H9 (cell line): Measurements from ENCODE around the gene CIDEC. TPM values are rescaled to one million over a fixed set of nuclear protein-coding genes. Genes with fewer than 3 reads are reported as not detected.
"Not testable (repeated sequence)": the region's sequence is repeated elsewhere in the genome, so short reads cannot be mapped to it uniquely, and the experiment has no call there.

Experiments
- DNase-seq: peaks from one replicate; pipeline ENCODE4 v3.0.0-alpha.2; 2017
- H2AFZ ChIP-seq: one replicate; pipeline ENCODE4 v1.6.1; 2013; ENCODE audit warnings: mild to moderate bottlenecking, low read length, control low read depth, moderate library complexity
- H2AK5ac ChIP-seq: 2 replicates; pipeline ENCODE4 v1.6.1; 2013; ENCODE audit warnings: low read length, control low read depth, mixed read lengths; ENCODE audit not compliant: insufficient read length
- H2BK120ac ChIP-seq: one replicate; pipeline ENCODE4 v1.6.1; 2013; ENCODE audit warnings: low read depth, mild to moderate bottlenecking, low read length, control low read depth, inconsistent platforms; ENCODE audit not compliant: poor library complexity, severe bottlenecking
- H2BK12ac ChIP-seq: 2 replicates; pipeline ENCODE4 v1.6.1; 2013; ENCODE audit warnings: low read length, control low read depth, mixed read lengths, low read depth; ENCODE audit not compliant: insufficient read length
- H2BK15ac ChIP-seq: 2 replicates; pipeline ENCODE4 v1.6.1; 2013; ENCODE audit warnings: low read depth, low read length, control low read depth
- H2BK20ac ChIP-seq: one replicate; pipeline ENCODE4 v1.6.1; 2013; ENCODE audit warnings: low read depth, mild to moderate bottlenecking, low read length, control low read depth, inconsistent platforms; ENCODE audit not compliant: poor library complexity, severe bottlenecking
- H2BK5ac ChIP-seq: 2 replicates; pipeline ENCODE4 v1.6.1; 2013; ENCODE audit warnings: low read length, control low read depth, mixed read lengths; ENCODE audit not compliant: insufficient read length
- H3K14ac ChIP-seq: 2 replicates; pipeline ENCODE4 v1.6.1; 2013; ENCODE audit warnings: low read length, control low read depth; ENCODE audit not compliant: insufficient read depth
- H3K18ac ChIP-seq: 2 replicates; pipeline ENCODE4 v1.6.1; 2013; ENCODE audit warnings: low read depth, mild to moderate bottlenecking, mixed read lengths, low read length, control low read depth; ENCODE audit not compliant: insufficient read length
- H3K23ac ChIP-seq: 2 replicates; pipeline ENCODE4 v1.6.1; 2013; ENCODE audit warnings: low read length, control low read depth, mixed read lengths, low read depth; ENCODE audit not compliant: insufficient read length
- H3K23me2 ChIP-seq: 2 replicates; pipeline ENCODE4 v1.6.1; 2013; ENCODE audit warnings: low read depth, mild to moderate bottlenecking, mixed read lengths, low read length, control low read depth; ENCODE audit not compliant: insufficient read length, poor library complexity, severe bottlenecking
- H3K27ac ChIP-seq: 2 replicates; pipeline ENCODE4 v1.5.1; 2013; ENCODE audit warnings: low read length, control low read depth, mixed read lengths, low read depth; ENCODE audit not compliant: insufficient read length
- H3K27me3 ChIP-seq: 2 replicates; pipeline ENCODE4 v1.6.1; 2013; ENCODE audit warnings: low read length, control low read depth, inconsistent platforms; ENCODE audit not compliant: insufficient read depth
- H3K4ac ChIP-seq: 2 replicates; pipeline ENCODE4 v1.6.1; 2013; ENCODE audit warnings: low read depth, mild to moderate bottlenecking, control low read depth, inconsistent platforms, low read length, moderate library complexity
- H3K4me1 ChIP-seq: 2 replicates; pipeline ENCODE4 v1.6.1; 2013; ENCODE audit warnings: low read length, control low read depth, inconsistent platforms; ENCODE audit not compliant: insufficient read depth
- H3K4me2 ChIP-seq: 2 replicates; pipeline ENCODE4 v1.6.1; 2013; ENCODE audit warnings: low read length, control low read depth, mixed read lengths; ENCODE audit not compliant: insufficient read length, insufficient read depth
- H3K56ac ChIP-seq: 2 replicates; pipeline ENCODE4 v1.6.1; 2013; ENCODE audit warnings: low read depth, mild to moderate bottlenecking, mixed read lengths, low read length, control low read depth; ENCODE audit not compliant: insufficient read length
- H3K79me1 ChIP-seq: 2 replicates; pipeline ENCODE4 v1.6.1; 2013; ENCODE audit warnings: low read depth, mild to moderate bottlenecking, moderate library complexity, low read length, control low read depth, inconsistent platforms; ENCODE audit not compliant: insufficient read depth, poor library complexity, severe bottlenecking
- H3K79me2 ChIP-seq: 2 replicates; pipeline ENCODE4 v1.6.1; 2013; ENCODE audit warnings: low read length, control low read depth, inconsistent platforms; ENCODE audit not compliant: insufficient read depth
- H3K9ac ChIP-seq: 2 replicates; pipeline ENCODE4 v1.6.1; 2013; ENCODE audit warnings: low read length, control low read depth, mixed read lengths; ENCODE audit not compliant: insufficient read length; ENCODE audit errors: extremely low read depth
- H3K9me3 ChIP-seq: one replicate; pipeline ENCODE4 v1.6.1; 2013; ENCODE audit warnings: low read depth, low read length, inconsistent platforms; ENCODE audit not compliant: control insufficient read depth
- H3T11ph ChIP-seq: one replicate; pipeline ENCODE4 v1.6.1; 2013; ENCODE audit warnings: mild to moderate bottlenecking, low read length, control low read depth, inconsistent platforms
- H4K20me1 ChIP-seq: one replicate; pipeline ENCODE4 v1.6.1; 2013; ENCODE audit not compliant: control insufficient read depth, insufficient read length, insufficient read depth
- H4K5ac ChIP-seq: 2 replicates; pipeline ENCODE4 v1.6.1; 2013; ENCODE audit warnings: low read depth, mild to moderate bottlenecking, mixed read lengths, low read length, control low read depth; ENCODE audit not compliant: insufficient read length
- H4K8ac ChIP-seq: replicated peaks from 2 replicates; pipeline ENCODE4 v1.6.1; 2013; ENCODE audit warnings: low read length, control low read depth, mixed read lengths, low read depth; ENCODE audit not compliant: insufficient read length
- H4K91ac ChIP-seq: 2 replicates; pipeline ENCODE4 v1.6.1; 2013; ENCODE audit warnings: low read depth, mild to moderate bottlenecking, moderate library complexity, mixed read lengths, low read length, control low read depth; ENCODE audit not compliant: insufficient read length
- H3K27ac Mint-ChIP-seq, 3 experiments: 2 replicates in 2 of 3; 3 replicates in 1 of 3; pipeline ENCODE4 v1.8.0; 2020 to 2021; ENCODE audit warnings: mixed read lengths in 3 of 3, mild to moderate bottlenecking in 1 of 3, moderate library complexity in 1 of 3
- H3K27me3 Mint-ChIP-seq: 2 replicates; pipeline ENCODE4 v1.8.0; 2021; ENCODE audit warnings: low read depth, mild to moderate bottlenecking, moderate library complexity, mixed read lengths
- H3K36me3 Mint-ChIP-seq, 3 experiments: 2 replicates in 2 of 3; 3 replicates in 1 of 3; pipeline ENCODE4 v1.8.0; 2020 to 2021; ENCODE audit warnings: low read depth in 3 of 3, mixed read lengths in 3 of 3; ENCODE audit not compliant: insufficient read depth in 1 of 3
- H3K4me1 Mint-ChIP-seq, 2 experiments: 2 replicates each; pipeline ENCODE4 v1.8.0; 2020; ENCODE audit warnings: mixed read lengths in 2 of 2
- H3K4me3 Mint-ChIP-seq, 2 experiments: 2 replicates in 1 of 2; 3 replicates in 1 of 2; pipeline ENCODE4 v1.8.0; 2020 to 2021; ENCODE audit warnings: mild to moderate bottlenecking in 2 of 2, mixed read lengths in 2 of 2, moderate library complexity in 1 of 2
- H3K9me3 Mint-ChIP-seq, 2 experiments: 2 replicates in 1 of 2; 3 replicates in 1 of 2; pipeline ENCODE4 v1.8.0; 2020; ENCODE audit warnings: mild to moderate bottlenecking in 2 of 2, mixed read lengths in 2 of 2, moderate library complexity in 1 of 2
- WGBS: extraction: QIAGEN DNeasy Blood & Tissue Kit; methylation state at CpG from one replicate; pipeline ENCODE4 v1.1.7; 2013; ENCODE audit warnings: missing lambda C conversion rate, low lambda C conversion rate, mixed read lengths; ENCODE audit not compliant: insufficient read length; ENCODE audit errors: extremely low coverage; 5-methylcytosine and 5-hydroxymethylcytosine counted together
- total RNA-seq: library from RNA; stranded (reverse); gene quantifications from 2 replicates; pipeline ENCODE4 v1.2.1, GENCODE V29; 2021
- TF ChIP-seq, protein P1 (sequence below): fragments of 200-600 bp; sonication (generic); conservative IDR thresholded peaks from 3 replicates; pipeline ENCODE4 v1.8.0; 2021; ENCODE audit warnings: antibody characterized with exemption, mild to moderate bottlenecking

CIDEC gene
- total RNA-seq, 1 experiment from 2014 or later: not detected

- no peak overlapping the region for H2AK5ac ChIP-seq
- no peak overlapping the region for H3K23ac ChIP-seq
- Mint-ChIP-seq H3K4me1 (peaks cover 3 to 5% of the 10 kb centered on the region in 2 experiments; a peak in 2 of 4 replicates), H3K27ac (no peak overlapping the region), H3K4me3 (no peak overlapping the region), H3K36me3 (no peaks in the 10 kb centered on the region), H3K27me3 (no peaks in the 10 kb centered on the region; the same call in none of the 2 replicates), H3K9me3 (no peaks in the 10 kb centered on the region)
- no peak overlapping the region for H2BK15ac ChIP-seq
- DNase-seq: no peak
- no peak overlapping the region; the same call in 1 of the 2 replicates for H3K14ac ChIP-seq
- H3T11ph ChIP-seq: no peak overlapping the region
- H4K8ac ChIP-seq: no peak overlapping the region
- no peak overlapping the region for H2BK20ac ChIP-seq
- no peaks in the 10 kb centered on the region for H3K9me3 ChIP-seq
- no peak overlapping the region for H2BK5ac ChIP-seq
- no CpG with 5 or more reads among the region's 12 CpGs for WGBS
- H4K5ac ChIP-seq: no peak overlapping the region
- no peak overlapping the region for H3K9ac ChIP-seq
- no peaks in the 10 kb centered on the region for H3K4me1 ChIP-seq
- no peak overlapping the region for H2BK12ac ChIP-seq
- no peak overlapping the region for H4K91ac ChIP-seq
- no peaks in the 10 kb centered on the region for H3K79me1 ChIP-seq
- no peaks in the 10 kb centered on the region for H4K20me1 ChIP-seq
- no peaks in the 10 kb centered on the region for H3K27me3 ChIP-seq
- no peaks in the 10 kb centered on the region for H3K79me2 ChIP-seq
- no peak overlapping the region for H2AFZ ChIP-seq
- no peak overlapping the region for H3K4me2 ChIP-seq
- H3K23me2 ChIP-seq: no peaks in the 10 kb centered on the region
- no peak overlapping the region for H3K18ac ChIP-seq
- H3K56ac ChIP-seq: no peak overlapping the region
- H3K4ac ChIP-seq: no peak overlapping the region
- no peak overlapping the region for H2BK120ac ChIP-seq
- TF ChIP-seq, protein P1, sequence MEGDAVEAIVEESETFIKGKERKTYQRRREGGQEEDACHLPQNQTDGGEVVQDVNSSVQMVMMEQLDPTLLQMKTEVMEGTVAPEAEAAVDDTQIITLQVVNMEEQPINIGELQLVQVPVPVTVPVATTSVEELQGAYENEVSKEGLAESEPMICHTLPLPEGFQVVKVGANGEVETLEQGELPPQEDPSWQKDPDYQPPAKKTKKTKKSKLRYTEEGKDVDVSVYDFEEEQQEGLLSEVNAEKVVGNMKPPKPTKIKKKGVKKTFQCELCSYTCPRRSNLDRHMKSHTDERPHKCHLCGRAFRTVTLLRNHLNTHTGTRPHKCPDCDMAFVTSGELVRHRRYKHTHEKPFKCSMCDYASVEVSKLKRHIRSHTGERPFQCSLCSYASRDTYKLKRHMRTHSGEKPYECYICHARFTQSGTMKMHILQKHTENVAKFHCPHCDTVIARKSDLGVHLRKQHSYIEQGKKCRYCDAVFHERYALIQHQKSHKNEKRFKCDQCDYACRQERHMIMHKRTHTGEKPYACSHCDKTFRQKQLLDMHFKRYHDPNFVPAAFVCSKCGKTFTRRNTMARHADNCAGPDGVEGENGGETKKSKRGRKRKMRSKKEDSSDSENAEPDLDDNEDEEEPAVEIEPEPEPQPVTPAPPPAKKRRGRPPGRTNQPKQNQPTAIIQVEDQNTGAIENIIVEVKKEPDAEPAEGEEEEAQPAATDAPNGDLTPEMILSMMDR: no peak
- H3K27ac ChIP-seq: no peak overlapping the region
Observed at GRCh38 chr3:9876991-9877390, 3.1 kb downstream of the CIDEC start.

DNA sequence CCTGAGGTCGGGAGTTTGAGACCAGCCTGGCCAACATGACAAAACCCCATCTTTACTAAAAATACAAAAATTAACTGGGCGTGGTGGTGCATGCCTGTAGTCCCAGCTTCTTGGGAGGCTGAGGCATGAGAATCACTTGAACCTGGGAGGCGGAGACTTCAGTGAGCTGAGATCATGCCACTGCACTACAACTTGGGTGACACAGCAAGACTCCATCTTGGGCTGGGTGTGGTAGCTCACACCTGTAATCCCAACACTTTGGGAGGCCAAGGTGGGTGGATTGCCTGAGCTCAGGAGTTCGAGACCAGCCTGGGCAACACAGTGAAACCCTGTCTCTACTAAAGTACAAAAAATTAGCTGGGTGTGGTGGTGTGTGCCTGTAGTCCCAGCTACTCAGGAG lies 3.8 kb downstream of the CIDEC start:
- H2BK5ac ChIP-seq, H3K27me3 Mint-ChIP-seq: not testable (repeated sequence)

More for the DNA sequence above, 3.8 kb downstream of the CIDEC start:
- not testable (repeated sequence) for H3K27me3 ChIP-seq, H3K79me2 ChIP-seq, H3K27ac Mint-ChIP-seq, H3K23me2 ChIP-seq, H4K8ac ChIP-seq, H4K20me1 ChIP-seq, H3K14ac ChIP-seq, H3K27ac ChIP-seq, H3K4me2 ChIP-seq, H3K9me3 Mint-ChIP-seq, H2BK12ac ChIP-seq, DNase-seq, H2AK5ac ChIP-seq, H3K4ac ChIP-seq, H4K91ac ChIP-seq, H2AFZ ChIP-seq, H3K9ac ChIP-seq, H3K18ac ChIP-seq, H3K36me3 Mint-ChIP-seq, H3K4me1 ChIP-seq, H3K9me3 ChIP-seq, H3K23ac ChIP-seq, H3K79me1 ChIP-seq, H2BK15ac ChIP-seq, H3K4me1 Mint-ChIP-seq, H4K5ac ChIP-seq, H3K4me3 Mint-ChIP-seq, H2BK120ac ChIP-seq, H3K56ac ChIP-seq, H2BK20ac ChIP-seq, H3T11ph ChIP-seq
- WGBS: no CpG with 5 or more reads among the region's 4 CpGs
